ENCODE measurements around the gene ZDHHC18.
A peak's percentile ranks its signal among the peaks of the same experiment; 100 is the strongest.

Gene ZDHHC18

GRCh38 chr1:26826261-26827105 lies at the start of gene ZDHHC18:
TSS of gene ZDHHC18 (plus strand) at chr1:26826688. CDS start at chr1:26826805, 117 bp downstream.
- DNase-seq: peak in 1 of 2 experiments; percentile 44

GRCh38 chr1:26779098-26779668 lies 47.3 kb upstream of the ZDHHC18 start:
- no peak for DNase-seq

- DNase-seq: no peak
These were observed 46.0 kb upstream of the ZDHHC18 start for GRCh38 chr1:26780344-26780957.

GRCh38 chr1:26781206-26781825 lies 45.2 kb upstream of the ZDHHC18 start:
- no peak for DNase-seq

GRCh38 chr1:26782521-26783212 lies 43.8 kb upstream of the ZDHHC18 start:
- no peak for DNase-seq

GRCh38 chr1:26783646-26784022 lies 42.9 kb upstream of the ZDHHC18 start:
- DNase-seq: no peak

- no peak for DNase-seq
These were observed 42.2 kb upstream of the ZDHHC18 start for GRCh38 chr1:26784023-26784871.

GRCh38 chr1:26784886-26785285 lies 41.6 kb upstream of the ZDHHC18 start:
- DNase-seq: no peak

GRCh38 chr1:26785611-26786436 lies 40.7 kb upstream of the ZDHHC18 start:
- no peak for DNase-seq

- no peak for DNase-seq
These were observed 39.8 kb upstream of the ZDHHC18 start for GRCh38 chr1:26786437-26787380.

GRCh38 chr1:26787381-26787705 lies 39.1 kb upstream of the ZDHHC18 start:
- DNase-seq: peak in 1 of 2 experiments; percentile 63

- DNase-seq: peak; percentile 79 to 83
These were observed 38.6 kb upstream of the ZDHHC18 start, which contains the start of gene PIGV for GRCh38 chr1:26787706-26788514. TSS of gene PIGV (plus strand) at chr1:26787950. CDS start at chr1:26790816, 2,866 bp downstream.

- no peak for DNase-seq
These were observed 38.0 kb upstream of the ZDHHC18 start for GRCh38 chr1:26788515-26788785.

GRCh38 chr1:26788836-26789611 lies 37.5 kb upstream of the ZDHHC18 start:
- peak; percentile 62 to 78 for DNase-seq

- no peak for DNase-seq
These were observed 36.9 kb upstream of the ZDHHC18 start for GRCh38 chr1:26789612-26789865.

GRCh38 chr1:26789931-26790330 lies 36.6 kb upstream of the ZDHHC18 start:
- no peak for DNase-seq

- DNase-seq: no peak
These were observed 35.9 kb upstream of the ZDHHC18 start for GRCh38 chr1:26790551-26790953.

- DNase-seq: no peak
These were observed 35.3 kb upstream of the ZDHHC18 start for GRCh38 chr1:26791148-26791547.

- DNase-seq: no peak
These were observed 34.9 kb upstream of the ZDHHC18 start for GRCh38 chr1:26791626-26792025.
